D721Med (cell line): ENCODE results near the gene TNFRSF18.

Experiments
- DNase-seq: peaks from one replicate; pipeline ENCODE4 v3.0.0; 2011; ENCODE audit warnings: low spot score; ENCODE audit not compliant: insufficient read length
- FAIRE-seq: peaks from 2 replicates; lab custom pipeline; 2011; peaks lifted over from hg19 to GRCh38; lab: Jason Lieb, UNC
- CTCF ChIP-seq: IDR thresholded peaks from 2 replicates; pipeline ENCODE4 v1.5.1; 2012; ENCODE audit warnings: mild to moderate bottlenecking, control low read depth; ENCODE audit not compliant: insufficient read depth; ENCODE audit errors: missing control alignments

The TNFRSF18 gene

GRCh38 chr1:1244192-1244811, 37.9 kb upstream of the TNFRSF18 start:
- FAIRE-seq: no peak

DNA sequence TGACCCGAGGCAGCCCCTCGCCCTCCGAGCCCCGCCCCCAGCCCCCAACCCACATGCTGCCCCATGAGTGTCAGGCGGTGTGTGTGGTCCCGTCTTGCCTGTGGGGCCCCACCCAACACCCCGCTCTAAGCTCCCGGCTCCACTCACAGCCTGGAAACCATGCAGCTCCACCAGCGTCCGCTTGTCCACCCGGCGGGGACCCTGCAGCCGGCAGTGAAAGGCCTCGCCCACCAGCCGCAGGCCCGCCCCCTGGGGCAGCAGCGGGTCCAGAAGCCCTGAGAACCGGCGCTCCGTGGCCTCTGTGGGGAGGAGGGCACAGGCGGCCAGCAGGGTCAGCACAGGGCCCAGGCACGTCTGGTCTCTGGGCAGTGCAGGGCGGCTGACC, 37.4 kb upstream of the TNFRSF18 start:
- TF ChIP-seq CTCF: no peak

More at GRCh38 chr1:1244192-1244811, 37.9 kb upstream of the TNFRSF18 start:
- no peak for TF ChIP-seq CTCF
- DNase-seq: no peak

DNA sequence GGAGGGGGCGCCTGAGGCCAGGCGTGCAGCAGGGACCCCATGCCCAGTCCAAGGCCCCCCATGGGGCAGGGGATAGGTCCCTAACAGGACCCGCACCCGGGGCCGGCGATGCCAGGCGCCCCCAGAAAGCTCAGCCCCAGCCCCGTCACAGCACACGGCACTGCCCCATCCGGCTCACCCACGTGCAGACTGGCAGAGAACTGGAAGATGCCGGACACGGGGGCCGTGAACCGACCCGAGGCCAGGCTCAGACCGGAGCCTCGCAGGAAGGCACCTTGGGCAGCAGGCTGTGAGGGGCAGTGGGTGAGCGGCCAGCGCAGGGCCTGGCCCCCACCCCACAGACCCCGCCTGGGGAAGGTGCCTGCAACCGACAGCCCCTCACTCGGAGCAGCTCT, 36.9 kb upstream of the TNFRSF18 start:
- no peak for FAIRE-seq
- no peak for TF ChIP-seq CTCF
- DNase-seq: no peak

More for the DNA sequence above, 37.4 kb upstream of the TNFRSF18 start:
- FAIRE-seq (no peak), DNase-seq (no peak)

GRCh38 chr1:1242461-1243265, 36.3 kb upstream of the TNFRSF18 start:
- FAIRE-seq: no peak
- TF ChIP-seq CTCF: no peak
- DNase-seq: no peak

DNA sequence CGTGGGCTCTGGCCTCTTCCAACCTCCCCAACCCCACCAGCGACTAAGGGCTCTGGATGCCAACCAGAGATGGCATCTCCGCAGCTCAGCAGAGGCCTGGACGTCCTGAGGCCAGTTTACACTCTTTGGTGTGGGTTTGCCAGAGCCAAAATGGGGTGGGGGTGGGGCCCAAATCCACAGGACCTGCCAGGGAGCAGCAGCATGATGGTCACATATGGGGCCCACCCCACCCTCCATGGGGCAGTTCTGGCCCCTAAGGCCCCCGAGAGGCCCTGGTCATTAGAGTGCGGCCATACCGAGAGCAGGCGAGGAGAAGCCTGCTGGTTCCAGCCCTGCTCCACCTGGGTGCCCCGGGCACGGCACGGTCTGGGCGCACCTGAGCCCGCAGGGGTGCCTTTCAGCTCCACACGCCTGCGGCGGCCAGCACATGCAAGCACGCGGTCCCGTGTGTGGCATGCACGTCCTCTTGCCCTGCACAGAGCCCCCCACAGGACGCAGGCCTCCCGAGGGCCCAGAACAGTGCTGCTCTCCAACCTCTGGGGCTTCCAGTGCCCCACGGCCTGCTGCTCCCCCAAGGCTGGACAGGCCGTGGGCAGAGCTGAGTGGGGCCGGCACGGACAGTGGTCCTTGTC, 35.3 kb upstream of the TNFRSF18 start:
- TF ChIP-seq CTCF: no peak
- FAIRE-seq (no peak), DNase-seq (no peak)

DNA sequence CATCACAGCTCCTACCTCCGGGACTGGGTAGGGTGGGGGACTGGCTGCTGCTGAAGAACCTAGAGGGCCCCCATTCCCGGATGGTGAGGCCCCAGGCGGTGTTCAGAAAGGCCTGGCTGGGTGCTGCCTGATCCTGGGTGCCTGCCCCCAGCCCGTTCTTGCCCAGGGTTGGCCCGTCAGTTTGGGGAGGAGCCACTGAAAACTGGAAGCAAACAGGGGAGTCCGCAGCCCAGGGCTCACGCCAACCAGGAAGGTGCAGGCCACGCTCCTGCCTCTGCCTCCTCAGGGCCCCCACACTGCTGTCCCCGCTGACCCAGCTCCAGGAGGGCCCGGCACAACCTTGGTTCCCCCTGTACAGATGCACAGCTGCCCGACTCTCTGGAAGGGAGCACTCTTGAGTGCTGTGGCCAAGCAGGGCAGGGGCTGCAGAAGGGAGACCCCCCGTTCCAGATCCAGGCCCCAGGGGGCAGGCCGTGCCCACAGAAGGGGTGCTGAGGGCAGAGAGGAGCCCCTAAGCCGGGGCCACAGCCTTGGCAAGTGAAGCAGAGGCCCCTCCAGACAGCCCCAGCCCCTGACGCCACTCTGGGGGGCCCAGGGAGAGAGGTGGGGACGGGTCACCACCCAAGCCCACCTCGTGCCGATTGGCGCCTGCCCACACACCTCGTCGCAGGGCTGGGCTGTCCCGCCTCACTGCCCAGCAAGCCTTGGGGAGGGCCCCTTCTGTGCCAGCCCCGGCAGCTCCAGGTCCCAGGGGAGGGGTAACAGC, 34.6 kb upstream of the TNFRSF18 start:
- no peak for DNase-seq
- FAIRE-seq: no peak
- no peak for TF ChIP-seq CTCF
